SK-N-SH treated with all-trans-retinoic acid at 6 μM for 48 hours (cell line): ENCODE results near the gene SMNDC1.

Source experiments
- ATAC-seq: fragments of 200-7000 bp; cut with Tn5 transposase; 3 replicates; pipeline ENCODE4 v1.9.1; 2020; ENCODE audit warnings: mild to moderate bottlenecking, moderate library complexity
- ARNTL ChIP-seq: fragments of 450-650 bp; formaldehyde crosslinking; IDR thresholded peaks from 2 replicates; pipeline ENCODE4 v1.5.0; 2020; ENCODE audit warnings: low read depth, mild to moderate bottlenecking, moderate library complexity, borderline replicate concordance
- BACH2 ChIP-seq: fragments of 250-450 bp; sonication (Bioruptor Pico); IDR thresholded peaks from 2 replicates; pipeline ENCODE4 v1.9.0; 2021; ENCODE audit warnings: mild to moderate bottlenecking, borderline replicate concordance
- CREB5 ChIP-seq: fragments of 250-450 bp; sonication (Bioruptor Pico); IDR thresholded peaks from 2 replicates; pipeline ENCODE4 v1.5.1; 2020; ENCODE audit warnings: low read depth, mild to moderate bottlenecking, moderate library complexity
- CSDC2 ChIP-seq: fragments of 250-450 bp; sonication (Bioruptor Pico); IDR thresholded peaks from 2 replicates; pipeline ENCODE4 v1.5.0; 2020; ENCODE audit warnings: mild to moderate bottlenecking, moderate library complexity
- CSRNP3 ChIP-seq: fragments of 250-450 bp; sonication (Bioruptor Pico); IDR thresholded peaks from 2 replicates; pipeline ENCODE4 v1.5.1; 2021; ENCODE audit warnings: mild to moderate bottlenecking, moderate library complexity
- ESRRG ChIP-seq: fragments of 250-450 bp; sonication (Bioruptor Pico); IDR thresholded peaks from 2 replicates; pipeline ENCODE4 v1.6.1; 2021; ENCODE audit warnings: mild to moderate bottlenecking
- GLIS3 ChIP-seq: fragments of 250-450 bp; sonication (Bioruptor Pico); IDR thresholded peaks from 2 replicates; pipeline ENCODE4 v1.5.0; 2020; ENCODE audit warnings: mild to moderate bottlenecking, moderate library complexity
- PATZ1 ChIP-seq: fragments of 250-450 bp; sonication (Bioruptor Pico); IDR thresholded peaks from 2 replicates; pipeline ENCODE4 v1.8.0; 2020; ENCODE audit warnings: mild to moderate bottlenecking, moderate library complexity, borderline replicate concordance
- POU6F1 ChIP-seq: fragments of 250-450 bp; sonication (Bioruptor Pico); IDR thresholded peaks from 2 replicates; pipeline ENCODE4 v1.8.0; 2021; ENCODE audit warnings: low read depth, mild to moderate bottlenecking, moderate library complexity, borderline replicate concordance
- RARB ChIP-seq: fragments of 250-450 bp; sonication (Bioruptor Pico); IDR thresholded peaks from 2 replicates; pipeline ENCODE4 v1.8.0; 2021; ENCODE audit warnings: mild to moderate bottlenecking, moderate library complexity
- SNAI2 ChIP-seq: fragments of 250-450 bp; sonication (Bioruptor Pico); IDR thresholded peaks from 2 replicates; pipeline ENCODE4 v1.5.0; 2020; ENCODE audit warnings: mild to moderate bottlenecking, moderate library complexity
- TOX ChIP-seq: fragments of 250-450 bp; sonication (Bioruptor Pico); IDR thresholded peaks from 2 replicates; pipeline ENCODE4 v1.8.0; 2021; ENCODE audit warnings: mild to moderate bottlenecking, moderate library complexity, borderline replicate concordance
- TSHZ2 ChIP-seq: fragments of 250-450 bp; sonication (Bioruptor Pico); IDR thresholded peaks from 2 replicates; pipeline ENCODE4 v1.5.0; 2020; ENCODE audit warnings: mild to moderate bottlenecking, moderate library complexity
- ZFP30 ChIP-seq: fragments of 450-650 bp; formaldehyde crosslinking; IDR thresholded peaks from 2 replicates; pipeline ENCODE4 v1.5.0; 2022; ENCODE audit warnings: mild to moderate bottlenecking, moderate library complexity
- ZNF565 ChIP-seq: fragments of 450-650 bp; formaldehyde crosslinking; conservative IDR thresholded peaks from 2 replicates; pipeline ENCODE4 v1.5.0; 2020; ENCODE audit warnings: low read depth, mild to moderate bottlenecking, moderate library complexity
- ZNF70 ChIP-seq: fragments of 450-650 bp; formaldehyde crosslinking; IDR thresholded peaks from 2 replicates; pipeline ENCODE4 v1.5.0; 2020; ENCODE audit warnings: mild to moderate bottlenecking, moderate library complexity
- ZNF8 ChIP-seq: fragments of 450-650 bp; formaldehyde crosslinking; IDR thresholded peaks from 2 replicates; pipeline ENCODE4 v1.5.0; 2020; ENCODE audit warnings: mild to moderate bottlenecking, moderate library complexity

SMNDC1 gene

GRCh38 chr10:110241841-110242240 lies 62.9 kb downstream of the SMNDC1 start:
- no peak for TF ChIP-seq ZNF8 (CRISPR knock-in tag)
- TF ChIP-seq TSHZ2 = no peak
- no peak for TF ChIP-seq POU6F1 (CRISPR knock-in tag)
- TF ChIP-seq ZFP30 (CRISPR knock-in tag) = no peak
- TF ChIP-seq PATZ1 (CRISPR knock-in tag) = no peak
- no peak for TF ChIP-seq ZNF70 (CRISPR knock-in tag)
- no peak for TF ChIP-seq ARNTL (CRISPR knock-in tag)
- no peak for TF ChIP-seq CSDC2
- TF ChIP-seq SNAI2 (CRISPR knock-in tag) = no peak
- TF ChIP-seq RARB = no peak
- TF ChIP-seq BACH2 (CRISPR knock-in tag) = no peak
- no peak for TF ChIP-seq CREB5 (CRISPR knock-in tag)
- TF ChIP-seq ZNF565 (CRISPR knock-in tag) = no peak
- no peak for TF ChIP-seq CSRNP3
- no peak for TF ChIP-seq GLIS3 (CRISPR knock-in tag)
- TF ChIP-seq ESRRG = no peak
- no peak for TF ChIP-seq TOX
- ATAC-seq = no peak

GRCh38 chr10:110241407-110241806 lies 63.3 kb downstream of the SMNDC1 start:
- no peak for TF ChIP-seq ZNF70 (CRISPR knock-in tag)
- TF ChIP-seq PATZ1 (CRISPR knock-in tag) = no peak
- TF ChIP-seq TOX = no peak
- TF ChIP-seq ZFP30 (CRISPR knock-in tag) = no peak
- TF ChIP-seq ESRRG = no peak
- no peak for TF ChIP-seq TSHZ2
- ATAC-seq = no peak
